BLaER1 (cell line): Measurements from ENCODE around the gene PPP3R2.
"Not testable (repeated sequence)": the region's sequence is repeated elsewhere in the genome, so short reads cannot be mapped to it uniquely, and the experiment has no call there.

Source experiments
- H3K27ac ChIP-seq: shearing (Covaris generic); formaldehyde crosslinking; 2 replicates; pipeline ENCODE4 v1.8.1; 2022
- H3K27me3 ChIP-seq: shearing (Covaris generic); formaldehyde crosslinking; 2 replicates; pipeline ENCODE4 v1.8.1; 2022
- H3K36me3 ChIP-seq: shearing (Covaris generic); formaldehyde crosslinking; 2 replicates; pipeline ENCODE4 v1.8.1; 2022
- H3K4me1 ChIP-seq: shearing (Covaris generic); formaldehyde crosslinking; 2 replicates; pipeline ENCODE4 v1.8.1; 2022
- H3K4me2 ChIP-seq: shearing (Covaris generic); formaldehyde crosslinking; 2 replicates; pipeline ENCODE4 v1.8.1; 2022
- H3K4me3 ChIP-seq: shearing (Covaris generic); formaldehyde crosslinking; 2 replicates; pipeline ENCODE4 v1.8.1; 2022
- H3K9ac ChIP-seq: shearing (Covaris generic); formaldehyde crosslinking; 2 replicates; pipeline ENCODE4 v1.8.1; 2022
- H3K9me3 ChIP-seq: shearing (Covaris generic); formaldehyde crosslinking; 2 replicates; pipeline ENCODE4 v1.8.1; 2022
- H4K20me1 ChIP-seq: shearing (Covaris generic); formaldehyde crosslinking; 2 replicates; pipeline ENCODE4 v1.8.1; 2022
- Cebpa-rat ChIP-seq: shearing (Covaris generic); IDR thresholded peaks from 2 replicates; pipeline ENCODE4 v1.8.1; 2022

The PPP3R2 gene

GRCh38 chr9:101590901-101591300 lies 3.9 kb downstream of the PPP3R2 start:
- H3K27ac ChIP-seq, result no peak overlapping the region
- H3K9me3 ChIP-seq, result no peaks in the 10 kb centered on the region
- no peaks in the 10 kb centered on the region for H3K4me1 ChIP-seq
- no peaks in the 10 kb centered on the region for H3K27me3 ChIP-seq
- no peak overlapping the region for H3K4me3 ChIP-seq
- H4K20me1 ChIP-seq, result no peaks in the 10 kb centered on the region
- no peak for TF ChIP-seq Cebpa-rat
- no peaks in the 10 kb centered on the region for H3K36me3 ChIP-seq
- H3K9ac ChIP-seq, result no peak overlapping the region
- no peak overlapping the region for H3K4me2 ChIP-seq

GRCh38 chr9:101590074-101590473 lies 4.7 kb downstream of the PPP3R2 start:
- H4K20me1 ChIP-seq, H3K27me3 ChIP-seq, H3K36me3 ChIP-seq, H3K27ac ChIP-seq, H3K4me1 ChIP-seq, H3K4me2 ChIP-seq, H3K9me3 ChIP-seq, H3K4me3 ChIP-seq, H3K9ac ChIP-seq: not testable (repeated sequence)

GRCh38 chr9:101587332-101588043 lies 7.3 kb downstream of the PPP3R2 start:
- H3K4me3 ChIP-seq, result no peak overlapping the region
- H3K4me2 ChIP-seq, result no peak overlapping the region
- no peaks in the 10 kb centered on the region for H3K9me3 ChIP-seq
- TF ChIP-seq Cebpa-rat, result no peak
- H3K27me3 ChIP-seq, result no peaks in the 10 kb centered on the region
- no peak overlapping the region for H3K27ac ChIP-seq
- no peaks in the 10 kb centered on the region for H3K4me1 ChIP-seq
- H3K36me3 ChIP-seq, result no peaks in the 10 kb centered on the region
- no peaks in the 10 kb centered on the region for H4K20me1 ChIP-seq
- H3K9ac ChIP-seq, result no peak overlapping the region

GRCh38 chr9:101586651-101587050 lies 8.1 kb downstream of the PPP3R2 start:
- no peaks in the 10 kb centered on the region for H3K36me3 ChIP-seq
- TF ChIP-seq Cebpa-rat, result no peak
- H3K27me3 ChIP-seq, result no peaks in the 10 kb centered on the region
- H3K4me2 ChIP-seq, result no peak overlapping the region
- no peak overlapping the region for H3K9ac ChIP-seq
- no peaks in the 10 kb centered on the region for H4K20me1 ChIP-seq
- H3K4me3 ChIP-seq, result no peak overlapping the region
- no peaks in the 10 kb centered on the region for H3K9me3 ChIP-seq
- no peaks in the 10 kb centered on the region for H3K4me1 ChIP-seq
- H3K27ac ChIP-seq, result no peak overlapping the region

GRCh38 chr9:101585740-101586139 lies 9.0 kb downstream of the PPP3R2 start:
- Histone ChIP-seq H3K27ac (no peak overlapping the region), H3K4me2 (no peak overlapping the region), H3K4me3 (no peak overlapping the region), H3K9me3 (no peaks in the 10 kb centered on the region), H3K4me1 (no peaks in the 10 kb centered on the region), H4K20me1 (no peaks in the 10 kb centered on the region), H3K27me3 (no peaks in the 10 kb centered on the region), H3K9ac (no peak overlapping the region), H3K36me3 (no peaks in the 10 kb centered on the region)
- no peak for TF ChIP-seq Cebpa-rat

GRCh38 chr9:101582553-101582952 lies 12.2 kb downstream of the PPP3R2 start:
- TF ChIP-seq Cebpa-rat, result no peak
- Histone ChIP-seq H4K20me1 (no peaks in the 10 kb centered on the region), H3K4me3 (no peak overlapping the region), H3K4me2 (no peak overlapping the region), H3K27me3 (no peaks in the 10 kb centered on the region), H3K27ac (no peak overlapping the region), H3K4me1 (no peaks in the 10 kb centered on the region), H3K9me3 (no peaks in the 10 kb centered on the region), H3K9ac (no peak overlapping the region), H3K36me3 (no peaks in the 10 kb centered on the region)

- no peaks in the 10 kb centered on the region for H3K36me3 ChIP-seq
- H3K9ac ChIP-seq, result no peak overlapping the region
- no peak for TF ChIP-seq Cebpa-rat
- H4K20me1 ChIP-seq, result no peaks in the 10 kb centered on the region
- no peak overlapping the region for H3K4me3 ChIP-seq
- H3K4me2 ChIP-seq, result no peak overlapping the region
- H3K9me3 ChIP-seq, result no peaks in the 10 kb centered on the region
- no peaks in the 10 kb centered on the region for H3K27me3 ChIP-seq
- H3K4me1 ChIP-seq, result no peaks in the 10 kb centered on the region
- no peak overlapping the region for H3K27ac ChIP-seq
These were observed 14.8 kb downstream of the PPP3R2 start for GRCh38 chr9:101579711-101580545.

- no peaks in the 10 kb centered on the region for H4K20me1 ChIP-seq
- H3K27me3 ChIP-seq, result no peaks in the 10 kb centered on the region
- no peak overlapping the region for H3K9ac ChIP-seq
- H3K9me3 ChIP-seq, result no peaks in the 10 kb centered on the region
- H3K4me2 ChIP-seq, result no peak overlapping the region
- no peaks in the 10 kb centered on the region for H3K36me3 ChIP-seq
- H3K4me3 ChIP-seq, result no peak overlapping the region
- H3K27ac ChIP-seq, result no peak overlapping the region
- H3K4me1 ChIP-seq, result no peaks in the 10 kb centered on the region
- no peak for TF ChIP-seq Cebpa-rat
These were observed 16.4 kb downstream of the PPP3R2 start for GRCh38 chr9:101578378-101578777.

GRCh38 chr9:101574731-101575333 lies 19.9 kb downstream of the PPP3R2 start:
- no peak overlapping the region for H3K4me2 ChIP-seq
- no peaks in the 10 kb centered on the region for H3K4me1 ChIP-seq
- H3K9me3 ChIP-seq, result no peaks in the 10 kb centered on the region
- H3K36me3 ChIP-seq, result peaks cover 12% of the 10 kb centered on the region
- H4K20me1 ChIP-seq, result no peaks in the 10 kb centered on the region
- H3K4me3 ChIP-seq, result no peak overlapping the region
- no peak overlapping the region for H3K9ac ChIP-seq
- no peaks in the 10 kb centered on the region for H3K27me3 ChIP-seq
- no peak overlapping the region for H3K27ac ChIP-seq
- no peak for TF ChIP-seq Cebpa-rat

- Histone ChIP-seq H3K27ac (no peak overlapping the region), H3K9me3 (no peaks in the 10 kb centered on the region), H3K4me2 (no peak overlapping the region), H3K4me3 (no peak overlapping the region), H3K27me3 (no peaks in the 10 kb centered on the region), H3K9ac (no peak overlapping the region), H3K4me1 (no peaks in the 10 kb centered on the region), H3K36me3 (peaks cover 36% of the 10 kb centered on the region), H4K20me1 (no peaks in the 10 kb centered on the region)
- no peak for TF ChIP-seq Cebpa-rat
These were observed 22.5 kb downstream of the PPP3R2 start for GRCh38 chr9:101572316-101572715.
